GM19240 (cell line): ENCODE data around the gene PACSIN1.

Experiments
- DNase-seq: peaks from one replicate; pipeline ENCODE4 v3.0.0; 2011; ENCODE audit warnings: low spot score; ENCODE audit not compliant: insufficient read length

Gene PACSIN1

GRCh38 chr6:34465531-34466241 is at the start of gene PACSIN1:
PACSIN1 (plus strand) TSS chr6:34466076; CDS start chr6:34526306, 60,230 bp downstream.
- DNase-seq, result no peak

GRCh38 chr6:34416877-34417371 is 49.0 kb upstream of the PACSIN1 start:
- DNase-seq, result no peak

- DNase-seq, result no peak
These were observed 47.5 kb upstream of the PACSIN1 start for GRCh38 chr6:34418367-34418766.

GRCh38 chr6:34423254-34423653 is 42.6 kb upstream of the PACSIN1 start:
- no peak for DNase-seq

- DNase-seq, result no peak
These were observed 41.4 kb upstream of the PACSIN1 start for GRCh38 chr6:34424200-34425131.

GRCh38 chr6:34425132-34425497 is 40.8 kb upstream of the PACSIN1 start:
- DNase-seq, result no peak

GRCh38 chr6:34425498-34426410 is 40.1 kb upstream of the PACSIN1 start, which contains the start of gene RPS10:
RPS10 (minus strand) TSS chr6:34426069; CDS start chr6:34425221, 848 bp downstream.
- peak; percentile 95 for DNase-seq

GRCh38 chr6:34435916-34436315 is 30.0 kb upstream of the PACSIN1 start:
- DNase-seq, result no peak

GRCh38 chr6:34436803-34437643 is 28.9 kb upstream of the PACSIN1 start:
- no peak for DNase-seq

- DNase-seq, result no peak
These were observed 28.3 kb upstream of the PACSIN1 start for GRCh38 chr6:34437644-34437970.

GRCh38 chr6:34438705-34439104 is 27.2 kb upstream of the PACSIN1 start:
- no peak for DNase-seq

GRCh38 chr6:34439442-34439841 is 26.4 kb upstream of the PACSIN1 start:
- no peak for DNase-seq

GRCh38 chr6:34441526-34441925 is 24.4 kb upstream of the PACSIN1 start:
- no peak for DNase-seq

GRCh38 chr6:34445313-34445860 is 20.5 kb upstream of the PACSIN1 start:
- no peak for DNase-seq

GRCh38 chr6:34447386-34447785 is 18.5 kb upstream of the PACSIN1 start:
- no peak for DNase-seq

- no peak for DNase-seq
These were observed 18.0 kb upstream of the PACSIN1 start for GRCh38 chr6:34447910-34448309.

GRCh38 chr6:34451192-34451591 is 14.7 kb upstream of the PACSIN1 start:
- DNase-seq, result no peak

- DNase-seq, result no peak
These were observed 10.0 kb upstream of the PACSIN1 start for GRCh38 chr6:34455831-34456230.

- no peak for DNase-seq
These were observed 8.5 kb upstream of the PACSIN1 start for GRCh38 chr6:34457382-34457741.
